ENCODE measurements around the gene CHRNA9. TPM values are rescaled to one million over a fixed set of nuclear protein-coding genes. Genes with fewer than 3 reads are reported as not detected.

The CHRNA9 gene
- total and polyA plus RNA-seq, 2 of the 4 experiments (the other 2 are of a cell fraction), result not detected

DNA sequence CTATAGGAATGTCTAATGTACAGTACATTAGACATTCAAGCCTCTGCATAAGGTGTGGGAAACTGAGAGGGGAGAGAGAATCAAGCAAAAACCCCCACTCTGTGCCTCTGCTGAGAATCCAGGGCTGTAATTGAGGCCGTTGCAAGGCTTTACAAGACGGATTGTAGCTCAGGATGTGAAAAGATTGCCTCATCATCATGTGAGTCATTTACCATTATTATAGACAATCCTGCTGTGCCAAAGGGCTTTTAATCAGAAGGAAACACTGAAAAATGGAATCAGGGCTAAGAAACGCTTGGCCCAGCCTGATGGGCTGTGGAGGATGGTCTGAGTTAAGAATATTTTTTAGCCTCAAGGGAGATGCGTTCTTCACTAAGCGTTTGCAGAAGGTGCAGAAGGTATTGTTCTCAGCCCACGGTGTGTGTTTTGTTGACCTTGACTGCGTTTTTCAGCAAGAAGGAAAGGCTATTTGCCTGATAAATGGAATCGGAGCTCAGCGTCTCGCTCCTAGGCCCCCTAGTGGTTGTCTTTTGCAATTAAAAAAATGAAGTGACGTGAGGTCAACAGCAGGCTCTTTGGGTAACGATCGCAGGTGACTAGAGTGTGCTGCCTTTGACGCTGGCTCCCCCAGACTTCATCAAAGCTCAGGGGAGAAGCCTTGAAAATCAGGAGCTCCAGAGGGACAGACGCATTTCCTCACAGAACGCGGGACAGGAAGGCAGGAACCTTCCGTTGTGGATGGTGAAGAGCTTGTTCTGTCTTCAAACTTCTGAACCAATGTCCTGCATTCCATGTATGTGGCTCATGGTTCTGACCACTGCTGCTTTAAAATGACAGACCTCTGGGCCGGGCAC is 18.1 kb upstream of the CHRNA9 start:
- H4K20me1 ChIP-seq (ENCODE audit: insufficient read depth, low read length), result peaks cover 4% of the 10 kb centered on the region; the same call in 1 of the 2 replicates
- dilution Hi-C loops (cut with HindIII; ENCODE audit: low sequenced_read_pairs, unreplicated experiment), result no loop called here
- peak overlapping the region; percentile 84 for H3K27ac ChIP-seq (ENCODE audit: insufficient read depth, low read length)
- H3K9ac ChIP-seq (ENCODE audit: low read depth, low read length), result peak overlapping the region; percentile 35
- peak overlapping the region; percentile 77; the same call in 1 of the 2 replicates for H3K56ac ChIP-seq (ENCODE audit: extremely low read depth, insufficient read depth, low read length)
- H2AK9ac ChIP-seq (replicated peaks; ENCODE audit: low read depth, low read length, poor library complexity), result peak overlapping the region; percentile 10
- ChIA-PET CTCF (interaction anchor here (0.6 to 2.7 kb wide), 17 partner anchors 9 to 543 kb away, joined by 3 to 13 read pairs (median 4); partner anchors contain the start of gene N4BP2), POLR2A (ENCODE audit: unreplicated experiment) (interaction anchor here (0.6 to 1.3 kb wide), 2 partner anchors 258 to 259 kb away, joined by 3 read pairs; no protein-coding TSS in a partner anchor)
- peaks cover 11% of the 10 kb centered on the region for H3K9me1 ChIP-seq (ENCODE audit: insufficient read depth, low read length)
- peak overlapping the region; percentile 82 for H3K18ac ChIP-seq (ENCODE audit: low read depth, low read length)
- intact Hi-C loops (cut with micrococcal nuclease), result no loop called here
- peak; percentile 91 for DNase-seq
- 11% methylated on average over 8 of the region's 19 CpGs; no CpG with 5 or more reads in 1 of the 2 experiments for WGBS, 2 experiments (ENCODE audit: extremely low coverage in 2 of 2, insufficient read length in 1 of 2)
- in situ Hi-C loops (cut with MboI; ENCODE audit: low sequenced_read_pairs), result loop anchor here (25.0 kb wide), 2 partner anchors 255 to 630 kb away; partner anchors contain the start of genes N4BP2 and UBE2K
- H3K9me3 ChIP-seq (ENCODE audit: control insufficient read depth, insufficient read depth, low read length), result no peaks in the 10 kb centered on the region
- BruUV-seq (replicated peaks), result no TSS peak
- H3K23ac ChIP-seq (ENCODE audit: low read depth, low read length), result peak overlapping the region; percentile 90
- peak overlapping the region; percentile 86 for H2BK5ac ChIP-seq (ENCODE audit: low read depth, low read length, poor library complexity, severe bottlenecking)
- no peaks in the 10 kb centered on the region for H3K79me1 ChIP-seq (ENCODE audit: low read depth in 1 of 2, low read length in 2 of 2)
- peak overlapping the region; percentile 95 for H2AFZ ChIP-seq (replicated peaks; ENCODE audit: low read length, poor library complexity)
- H3K4me1 ChIP-seq (ENCODE audit: control insufficient read depth, insufficient read depth, low read length), result peaks cover 6% of the 10 kb centered on the region
- H3K14ac ChIP-seq (replicated peaks; ENCODE audit: low read depth, low read length), result peak overlapping the region; percentile 88
- H4K91ac ChIP-seq (ENCODE audit: insufficient read depth, low read depth, low read length), result peak overlapping the region; percentile 70; the same call in 1 of the 2 replicates
- no peaks in the 10 kb centered on the region for H3K36me3 ChIP-seq (ENCODE audit: control insufficient read depth, insufficient read depth, low read length)
- H2BK15ac ChIP-seq (ENCODE audit: low read depth, low read length), result peak overlapping the region; percentile 85; the same call in 1 of the 3 replicates
- H3K27me3 ChIP-seq (ENCODE audit: control insufficient read depth, insufficient read depth, low read length), result no peaks in the 10 kb centered on the region
- peak overlapping the region; percentile 67 for H4K5ac ChIP-seq (ENCODE audit: low read depth, low read length)
- peak overlapping the region; percentile 1 to 82; a peak in 2 of 4 replicates for H4K8ac ChIP-seq (ENCODE audit: low read depth in 2 of 2, low read length in 2 of 2)
- H2BK20ac ChIP-seq (ENCODE audit: low read depth, low read length), result peak overlapping the region; percentile 97
- ATAC-seq (ENCODE audit: low read depth), result peak; percentile 67
- peak overlapping the region; percentile 96 for H2BK120ac ChIP-seq (ENCODE audit: low read depth, low read length)
- H2AK5ac ChIP-seq (ENCODE audit: low read depth, low read length), result peak overlapping the region; percentile 56; the same call in 1 of the 2 replicates
- H3K4ac ChIP-seq (ENCODE audit: low read depth, low read length), result peak overlapping the region; percentile 87
- peak overlapping the region; percentile 35 for H3K4me3 ChIP-seq (ENCODE audit: insufficient read depth, low read depth, low read length)
- H3K4me2 ChIP-seq (ENCODE audit: low read depth, low read length), result peak overlapping the region; percentile 97
- no peak for TF ChIP-seq MXI1 (IDR thresholded peaks at IDR 0.05; ENCODE audit: borderline replicate concordance, low read depth, low read length)
- TF ChIP-seq SMC3 (IDR thresholded peaks at IDR 0.05; ENCODE audit: low read depth, low read length), result peak; percentile 40
- TF ChIP-seq FOS (IDR thresholded peaks at IDR 0.05; ENCODE audit: low read depth, low read length), result peak; percentile 73
- no peak for TF ChIP-seq MAFK (IDR thresholded peaks at IDR 0.05; ENCODE audit: low read depth, low read length)
- TF ChIP-seq CHD1 (IDR thresholded peaks at IDR 0.05; ENCODE audit: low read depth, low read length), result no peak
- TF ChIP-seq POLR2A (IDR thresholded peaks at IDR 0.05; ENCODE audit: low read depth, low read length), result peak; percentile 75
- peak; percentile 97 for TF ChIP-seq CEBPB (IDR thresholded peaks at IDR 0.05; ENCODE audit: low read depth, low read length)
- TF ChIP-seq, protein P1, sequence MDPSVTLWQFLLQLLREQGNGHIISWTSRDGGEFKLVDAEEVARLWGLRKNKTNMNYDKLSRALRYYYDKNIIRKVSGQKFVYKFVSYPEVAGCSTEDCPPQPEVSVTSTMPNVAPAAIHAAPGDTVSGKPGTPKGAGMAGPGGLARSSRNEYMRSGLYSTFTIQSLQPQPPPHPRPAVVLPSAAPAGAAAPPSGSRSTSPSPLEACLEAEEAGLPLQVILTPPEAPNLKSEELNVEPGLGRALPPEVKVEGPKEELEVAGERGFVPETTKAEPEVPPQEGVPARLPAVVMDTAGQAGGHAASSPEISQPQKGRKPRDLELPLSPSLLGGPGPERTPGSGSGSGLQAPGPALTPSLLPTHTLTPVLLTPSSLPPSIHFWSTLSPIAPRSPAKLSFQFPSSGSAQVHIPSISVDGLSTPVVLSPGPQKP (IDR thresholded peaks at IDR 0.05; ENCODE audit: borderline replicate concordance, low read depth, low read length), result no peak
- TF ChIP-seq RAD21 (IDR thresholded peaks at IDR 0.05; ENCODE audit: low read length), result peak; percentile 49
- TF ChIP-seq, protein P2, sequence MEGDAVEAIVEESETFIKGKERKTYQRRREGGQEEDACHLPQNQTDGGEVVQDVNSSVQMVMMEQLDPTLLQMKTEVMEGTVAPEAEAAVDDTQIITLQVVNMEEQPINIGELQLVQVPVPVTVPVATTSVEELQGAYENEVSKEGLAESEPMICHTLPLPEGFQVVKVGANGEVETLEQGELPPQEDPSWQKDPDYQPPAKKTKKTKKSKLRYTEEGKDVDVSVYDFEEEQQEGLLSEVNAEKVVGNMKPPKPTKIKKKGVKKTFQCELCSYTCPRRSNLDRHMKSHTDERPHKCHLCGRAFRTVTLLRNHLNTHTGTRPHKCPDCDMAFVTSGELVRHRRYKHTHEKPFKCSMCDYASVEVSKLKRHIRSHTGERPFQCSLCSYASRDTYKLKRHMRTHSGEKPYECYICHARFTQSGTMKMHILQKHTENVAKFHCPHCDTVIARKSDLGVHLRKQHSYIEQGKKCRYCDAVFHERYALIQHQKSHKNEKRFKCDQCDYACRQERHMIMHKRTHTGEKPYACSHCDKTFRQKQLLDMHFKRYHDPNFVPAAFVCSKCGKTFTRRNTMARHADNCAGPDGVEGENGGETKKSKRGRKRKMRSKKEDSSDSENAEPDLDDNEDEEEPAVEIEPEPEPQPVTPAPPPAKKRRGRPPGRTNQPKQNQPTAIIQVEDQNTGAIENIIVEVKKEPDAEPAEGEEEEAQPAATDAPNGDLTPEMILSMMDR (conservative IDR thresholded peaks at IDR 0.05; ENCODE audit: low read depth, low read length), result peak; percentile 77
- peak; percentile 51 for TF ChIP-seq NFE2L2 (IDR thresholded peaks at IDR 0.05; ENCODE audit: low read depth, low read length)
- TF ChIP-seq, protein P3, sequence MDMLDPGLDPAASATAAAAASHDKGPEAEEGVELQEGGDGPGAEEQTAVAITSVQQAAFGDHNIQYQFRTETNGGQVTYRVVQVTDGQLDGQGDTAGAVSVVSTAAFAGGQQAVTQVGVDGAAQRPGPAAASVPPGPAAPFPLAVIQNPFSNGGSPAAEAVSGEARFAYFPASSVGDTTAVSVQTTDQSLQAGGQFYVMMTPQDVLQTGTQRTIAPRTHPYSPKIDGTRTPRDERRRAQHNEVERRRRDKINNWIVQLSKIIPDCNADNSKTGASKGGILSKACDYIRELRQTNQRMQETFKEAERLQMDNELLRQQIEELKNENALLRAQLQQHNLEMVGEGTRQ (IDR thresholded peaks at IDR 0.05; ENCODE audit: low read depth, low read length), result no peak
- no peak for TF ChIP-seq RCOR1 (IDR thresholded peaks at IDR 0.05; ENCODE audit: insufficient replicate concordance, low read length)

Data from IMR-90 (cell line).